ENCODE data around the gene FAM131A. TPM values are rescaled to one million over a fixed set of nuclear protein-coding genes. Genes with fewer than 3 reads are reported as not detected.

FAM131A gene
- total and polyA plus RNA-seq, 2 donors (not counting 3 experiments of a cell fraction or from before 2014, with no cell fraction given): 19.9 to 29.9 TPM

DNA sequence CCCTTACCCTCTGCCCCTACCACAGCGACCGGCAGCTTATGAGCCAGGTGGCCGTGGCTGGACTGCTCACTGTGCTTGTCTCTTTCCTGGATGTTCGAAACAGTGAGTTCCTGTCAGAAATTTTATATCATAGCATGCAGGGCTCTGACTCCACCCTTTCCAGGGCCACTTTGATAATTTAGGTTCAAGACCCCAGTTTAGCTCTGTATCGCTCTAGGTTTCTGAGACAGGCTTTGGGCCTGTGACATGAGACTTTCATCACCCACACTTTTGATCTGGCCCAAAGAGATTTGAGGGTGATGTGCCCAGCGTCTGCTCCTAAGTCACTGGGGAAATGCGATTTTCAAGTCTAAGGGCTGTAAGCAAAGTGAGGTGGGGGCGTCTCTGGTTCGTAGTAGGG is 29.5 kb upstream of the FAM131A start:
- ChIA-PET CTCF (no interaction called here), POLR2A (no interaction called here)
- DNase-seq (ENCODE audit: low read depth, low spot score): no peak
- dilution Hi-C loops (cut with MboI; ENCODE audit: extremely low pct_ligation_motif_present, low sequenced_read_pairs): no loop called here
- peaks cover 30 to 38% of the 10 kb centered on the region in 2 experiments for H3K36me3 ChIP-seq (ENCODE audit: control insufficient read depth in 2 of 2, extremely low read depth in 1 of 2, insufficient read depth in 2 of 2, low read length in 2 of 2)
- H3K27ac ChIP-seq (ENCODE audit: insufficient read depth, low read depth, low read length): no peak overlapping the region
- H3K4me2 ChIP-seq (ENCODE audit: insufficient read depth, low read length): no peak overlapping the region
- no peak overlapping the region for H3K4me3 ChIP-seq (replicated peaks in 1 of 3; ENCODE audit: insufficient read depth in 1 of 3, low read depth in 1 of 3, low read length in 3 of 3)
- H3K9me3 ChIP-seq (replicated peaks; ENCODE audit: control insufficient read depth, insufficient read depth, low read length): no peaks in the 10 kb centered on the region
- no peak overlapping the region for H3K9ac ChIP-seq (replicated peaks; ENCODE audit: extremely low read depth, insufficient read depth, low read length)
- TF ChIP-seq POLR2AphosphoS5 (IDR thresholded peaks at IDR 0.05; ENCODE audit: insufficient read depth, low read depth, low read length): no peak
- no peak for TF ChIP-seq FOS (IDR thresholded peaks at IDR 0.05; ENCODE audit: borderline replicate concordance, insufficient read depth, low read length)
- TF ChIP-seq, protein P1, sequence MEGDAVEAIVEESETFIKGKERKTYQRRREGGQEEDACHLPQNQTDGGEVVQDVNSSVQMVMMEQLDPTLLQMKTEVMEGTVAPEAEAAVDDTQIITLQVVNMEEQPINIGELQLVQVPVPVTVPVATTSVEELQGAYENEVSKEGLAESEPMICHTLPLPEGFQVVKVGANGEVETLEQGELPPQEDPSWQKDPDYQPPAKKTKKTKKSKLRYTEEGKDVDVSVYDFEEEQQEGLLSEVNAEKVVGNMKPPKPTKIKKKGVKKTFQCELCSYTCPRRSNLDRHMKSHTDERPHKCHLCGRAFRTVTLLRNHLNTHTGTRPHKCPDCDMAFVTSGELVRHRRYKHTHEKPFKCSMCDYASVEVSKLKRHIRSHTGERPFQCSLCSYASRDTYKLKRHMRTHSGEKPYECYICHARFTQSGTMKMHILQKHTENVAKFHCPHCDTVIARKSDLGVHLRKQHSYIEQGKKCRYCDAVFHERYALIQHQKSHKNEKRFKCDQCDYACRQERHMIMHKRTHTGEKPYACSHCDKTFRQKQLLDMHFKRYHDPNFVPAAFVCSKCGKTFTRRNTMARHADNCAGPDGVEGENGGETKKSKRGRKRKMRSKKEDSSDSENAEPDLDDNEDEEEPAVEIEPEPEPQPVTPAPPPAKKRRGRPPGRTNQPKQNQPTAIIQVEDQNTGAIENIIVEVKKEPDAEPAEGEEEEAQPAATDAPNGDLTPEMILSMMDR (IDR thresholded peaks at IDR 0.05; ENCODE audit: extremely low read depth in 1 of 2, insufficient read depth in 1 of 2, low read depth in 1 of 2, low read length in 2 of 2): no peak
- TF ChIP-seq MYC (IDR thresholded peaks at IDR 0.05; ENCODE audit: low read depth, low read length): no peak
- TF ChIP-seq MAX (IDR thresholded peaks at IDR 0.05; ENCODE audit: insufficient read depth, insufficient read length): no peak
- TF ChIP-seq EZH2 (IDR thresholded peaks at IDR 0.05; ENCODE audit: borderline replicate concordance, low read depth, low read length, severe bottlenecking): no peak
- no peak for TF ChIP-seq GATA2 (IDR thresholded peaks at IDR 0.05; ENCODE audit: insufficient read depth, insufficient read length, low read depth, low read length)
- no peak for TF ChIP-seq JUN (IDR thresholded peaks at IDR 0.05; ENCODE audit: borderline replicate concordance, insufficient read depth, insufficient read length, low read depth)
- no peak for TF ChIP-seq POLR2A (IDR thresholded peaks at IDR 0.05; ENCODE audit: low read depth, low read length)
- no peaks in the 10 kb centered on the region for H3K4me1 ChIP-seq (ENCODE audit: control insufficient read depth, extremely low read depth, insufficient read depth, low read length)
- H2AFZ ChIP-seq (ENCODE audit: low read depth, low read length): no peak overlapping the region
- no peak for FAIRE-seq
- no peaks in the 10 kb centered on the region for H4K20me1 ChIP-seq (replicated peaks; ENCODE audit: control insufficient read depth, extremely low read depth, insufficient read depth, low read length)
- no TSS peak for BruUV-seq (replicated peaks)
- intact Hi-C loops (cut with micrococcal nuclease): no loop called here
- no peaks in the 10 kb centered on the region for H3K27me3 ChIP-seq (ENCODE audit: control insufficient read depth in 2 of 2, insufficient read depth in 2 of 2, low read length in 2 of 2)
- peaks cover 18% of the 10 kb centered on the region for H3K79me2 ChIP-seq (ENCODE audit: control insufficient read depth, insufficient read depth, low read length)
- H3K9me1 ChIP-seq (replicated peaks; ENCODE audit: control insufficient read depth, extremely low read depth, insufficient read depth, low read length): no peaks in the 10 kb centered on the region

All from endothelial cell of umbilical vein (primary cell).